ENCODE measurements around the gene NRTN. TPM values are rescaled to one million over a fixed set of nuclear protein-coding genes. Genes with fewer than 3 reads are reported as not detected.

Gene NRTN
- total RNA-seq, 2 experiments from 2014 or later: 0.25 TPM; not detected in 1

DNA sequence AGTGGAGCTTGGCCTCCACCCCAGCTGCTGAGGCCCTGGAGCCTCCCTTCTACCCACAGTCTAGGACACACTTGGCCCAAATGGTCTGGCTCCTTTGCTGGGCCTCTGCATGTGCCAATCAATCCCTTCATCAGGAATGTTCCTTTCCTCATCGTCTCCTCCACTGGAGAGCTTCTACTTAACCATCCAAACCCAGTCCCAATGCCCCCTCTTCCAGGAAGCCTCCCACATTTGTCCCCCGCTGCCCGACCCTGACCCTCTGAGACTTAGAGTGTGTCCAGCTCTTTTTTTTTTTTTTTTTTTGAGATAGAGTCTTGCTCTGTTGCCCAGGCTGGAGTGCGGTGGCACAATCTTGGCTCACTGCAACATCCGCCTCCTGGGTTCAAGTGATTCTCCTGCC lies 16.4 kb upstream of the NRTN start:
- ChIA-PET POLR2A (interaction anchor here (0.6 kb wide), 1 partner anchor 1019 kb away, joined by 4 read pairs; no protein-coding TSS in a partner anchor), CTCF (interaction anchor here (0.7 to 1.3 kb wide), 2 partner anchors 8 to 288 kb away, joined by 3 read pairs; no protein-coding TSS in a partner anchor)

DNA sequence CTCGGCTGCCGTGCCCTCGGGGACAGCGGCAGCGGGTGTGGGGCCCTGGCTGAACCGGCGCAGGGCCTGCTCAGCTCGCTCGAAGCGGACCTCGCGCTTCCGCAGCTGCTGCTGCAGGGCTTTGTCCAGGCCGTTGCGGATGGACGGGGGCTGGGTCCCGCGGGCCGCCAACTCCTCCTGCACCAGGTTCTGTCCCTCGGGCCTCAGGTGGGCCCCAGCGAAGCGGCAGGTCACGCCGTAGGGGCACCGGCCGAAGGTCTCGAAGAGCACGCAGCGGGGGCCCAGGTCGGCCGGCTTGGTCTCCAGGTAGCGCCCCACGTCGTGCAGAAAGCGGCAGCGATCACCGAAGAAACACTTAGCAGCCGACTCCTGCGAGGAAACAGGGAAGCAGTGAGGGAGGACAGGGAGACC lies 15.5 kb upstream of the NRTN start:
- ChIA-PET POLR2A (interaction anchor here (0.5 to 2.4 kb wide), 3 partner anchors 15 to 167 kb away, joined by 3 to 8 read pairs (median 4); partner anchors contain the start of genes SAFB and SAFB2), CTCF (interaction anchor here (1.3 to 2.2 kb wide), 2 partner anchors 9 to 15 kb away, joined by 3 to 10 read pairs; no protein-coding TSS in a partner anchor)

DNA sequence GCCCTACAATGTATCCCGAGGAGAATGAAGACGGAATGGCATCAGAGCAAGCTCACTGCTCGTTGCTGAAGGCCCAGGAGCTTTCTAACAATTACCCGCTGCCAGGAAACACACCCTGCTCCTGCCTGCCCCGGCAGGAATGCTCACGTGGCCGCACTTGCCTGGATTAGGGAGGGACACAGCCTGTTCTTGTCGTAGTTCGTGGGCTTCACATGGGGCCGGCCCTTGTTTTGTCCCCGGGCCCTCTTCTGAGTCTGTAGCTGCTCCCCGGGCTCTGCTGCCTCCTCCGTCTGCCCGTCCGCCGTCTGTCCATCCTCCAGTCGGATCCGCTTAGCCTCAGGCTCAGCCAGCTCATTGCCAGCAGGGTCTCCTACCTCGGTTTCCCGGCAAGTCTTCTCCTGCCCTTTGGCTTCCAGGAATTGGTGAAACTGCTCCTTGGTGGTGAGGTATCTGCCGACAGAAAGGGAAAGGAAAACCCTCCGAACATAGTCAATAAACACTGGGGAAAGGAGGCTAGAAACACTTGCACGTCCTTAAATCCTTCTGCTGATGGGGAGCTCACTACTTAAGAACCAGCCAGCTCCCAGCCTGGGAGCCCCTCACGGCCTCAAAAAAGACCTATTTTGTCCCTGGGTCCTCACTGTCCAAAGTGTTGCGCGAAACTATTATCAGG lies 14.8 kb upstream of the NRTN start:
- CTCF ChIA-PET: interaction anchor here (2.2 kb wide), 1 partner anchor 14 kb away, joined by 10 read pairs; no protein-coding TSS in a partner anchor
- POLR2A ChIA-PET: interaction anchor here (0.5 to 2.4 kb wide), 5 partner anchors 9 to 167 kb away, joined by 3 to 8 read pairs (median 6); partner anchors contain the start of genes CATSPERD, SAFB and SAFB2

DNA sequence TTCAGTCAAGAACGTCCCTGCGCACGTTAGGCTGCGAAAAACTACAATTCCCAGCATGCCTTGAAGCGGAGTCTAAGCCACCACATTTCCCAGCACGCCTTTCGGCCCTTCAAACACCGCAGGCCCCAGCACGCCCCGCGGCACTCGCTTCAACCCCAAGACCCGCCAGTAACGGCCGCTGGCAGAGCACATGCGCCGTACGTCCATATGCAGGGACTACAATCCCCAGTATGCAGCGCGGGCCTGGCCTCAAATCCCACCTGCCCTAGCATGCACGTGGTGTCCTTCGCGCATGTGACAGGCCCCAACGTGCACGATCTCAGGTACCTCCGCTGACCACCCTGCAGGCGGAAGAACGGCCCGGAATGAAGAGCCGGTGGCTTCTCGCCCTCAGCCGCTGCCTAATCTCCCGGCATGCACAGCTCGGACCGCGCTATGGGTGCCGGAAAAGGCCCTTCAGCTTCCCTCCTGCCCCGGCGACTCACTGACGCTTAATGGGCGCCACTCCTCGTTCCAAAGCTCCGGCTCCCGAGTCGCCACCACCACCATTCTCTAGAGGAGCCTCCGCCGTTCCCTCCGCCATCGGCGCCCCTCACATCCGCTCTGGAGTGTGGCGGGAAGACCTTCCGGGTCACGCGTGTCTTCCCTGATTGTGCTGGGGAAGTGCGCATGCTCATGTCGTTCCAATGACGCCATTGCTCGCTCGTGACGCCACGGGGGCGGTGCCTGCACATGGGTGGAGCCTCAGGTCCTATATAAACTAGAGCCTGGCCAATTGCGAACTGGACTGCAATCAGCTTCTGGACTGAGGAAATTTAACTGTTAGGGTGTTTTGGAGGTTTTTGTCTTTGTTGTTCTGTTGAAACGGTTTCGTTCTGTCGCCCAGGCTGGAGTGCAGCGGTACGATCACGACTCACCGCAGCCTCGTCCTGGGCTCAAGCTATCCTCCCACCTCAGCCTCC lies 14.0 kb upstream of the NRTN start, which contains the start of gene DUS3L:
TSS of gene DUS3L (minus strand) at position 605 of the 962 bp plus-strand sequence. CDS start at position 583, 22 bp downstream.
- ChIA-PET CTCF (interaction anchor here (0.5 to 2.2 kb wide), 2 partner anchors 13 to 82 kb away, joined by 4 to 10 read pairs; no protein-coding TSS in a partner anchor), POLR2A (interaction anchor here (0.5 to 2.4 kb wide), 5 partner anchors 10 to 168 kb away, joined by 3 to 8 read pairs (median 6); partner anchors contain the start of genes CATSPERD, SAFB and SAFB2)

- ChIA-PET POLR2A (interaction anchor here (2.3 kb wide), 1 partner anchor 72 kb away, joined by 7 read pairs; the partner anchor contains the start of gene CATSPERD), CTCF (interaction anchor here (1.4 kb wide), 1 partner anchor 103 kb away, joined by 3 read pairs; no protein-coding TSS in a partner anchor)
Observed at GRCh38 chr19:5792224-5792623, 12.6 kb upstream of the NRTN start.

- ChIA-PET CTCF (interaction anchor here (0.6 to 2.7 kb wide), 4 partner anchors 11 to 514 kb away, joined by 3 to 15 read pairs (median 4); no protein-coding TSS in a partner anchor), POLR2A (no interaction called here)
Observed at GRCh38 chr19:5793188-5793587, 11.7 kb upstream of the NRTN start.

DNA sequence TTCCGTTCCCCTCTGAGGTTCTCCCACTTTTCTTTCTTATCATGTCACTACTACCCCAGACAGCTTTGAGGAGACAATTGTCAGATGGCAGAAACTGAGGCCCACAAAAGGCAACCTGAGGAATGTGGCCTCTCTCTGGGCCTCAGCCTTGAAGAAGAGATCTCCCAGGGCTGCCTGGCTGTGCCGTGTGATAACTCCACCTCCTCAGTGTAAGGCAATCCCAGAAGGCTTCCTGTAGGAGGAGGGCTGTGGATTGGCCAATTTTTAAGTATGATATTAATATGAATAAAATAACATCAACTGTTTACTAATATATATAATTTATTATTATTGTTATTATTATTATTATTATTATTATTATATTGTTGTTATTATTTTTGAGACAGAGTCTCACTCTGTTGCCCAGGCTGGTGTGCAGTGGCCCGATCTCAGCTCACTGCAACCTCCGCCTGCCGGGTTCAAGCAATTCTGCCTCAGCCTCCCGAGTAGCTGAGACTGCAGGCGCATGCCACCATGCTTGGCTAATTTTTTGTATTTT lies 9.4 kb upstream of the NRTN start:
- ChIA-PET CTCF (interaction anchor here (1.2 to 2.7 kb wide), 3 partner anchors 9 to 72 kb away, joined by 4 to 15 read pairs (median 4); no protein-coding TSS in a partner anchor), POLR2A (no interaction called here)

GRCh38 chr19:5798244-5798643 lies 6.6 kb upstream of the NRTN start:
- CTCF ChIA-PET: interaction anchor here (0.6 to 1.2 kb wide), 2 partner anchors 11 to 219 kb away, joined by 3 read pairs; no protein-coding TSS in a partner anchor
- POLR2A ChIA-PET: no interaction called here

- ChIA-PET POLR2A (no interaction called here), CTCF (no interaction called here)
Observed at GRCh38 chr19:5799247-5800241, 5.3 kb upstream of the NRTN start.

- ChIA-PET CTCF (no interaction called here), POLR2A (no interaction called here)
Observed at GRCh38 chr19:5800361-5801270, 4.3 kb upstream of the NRTN start.

DNA sequence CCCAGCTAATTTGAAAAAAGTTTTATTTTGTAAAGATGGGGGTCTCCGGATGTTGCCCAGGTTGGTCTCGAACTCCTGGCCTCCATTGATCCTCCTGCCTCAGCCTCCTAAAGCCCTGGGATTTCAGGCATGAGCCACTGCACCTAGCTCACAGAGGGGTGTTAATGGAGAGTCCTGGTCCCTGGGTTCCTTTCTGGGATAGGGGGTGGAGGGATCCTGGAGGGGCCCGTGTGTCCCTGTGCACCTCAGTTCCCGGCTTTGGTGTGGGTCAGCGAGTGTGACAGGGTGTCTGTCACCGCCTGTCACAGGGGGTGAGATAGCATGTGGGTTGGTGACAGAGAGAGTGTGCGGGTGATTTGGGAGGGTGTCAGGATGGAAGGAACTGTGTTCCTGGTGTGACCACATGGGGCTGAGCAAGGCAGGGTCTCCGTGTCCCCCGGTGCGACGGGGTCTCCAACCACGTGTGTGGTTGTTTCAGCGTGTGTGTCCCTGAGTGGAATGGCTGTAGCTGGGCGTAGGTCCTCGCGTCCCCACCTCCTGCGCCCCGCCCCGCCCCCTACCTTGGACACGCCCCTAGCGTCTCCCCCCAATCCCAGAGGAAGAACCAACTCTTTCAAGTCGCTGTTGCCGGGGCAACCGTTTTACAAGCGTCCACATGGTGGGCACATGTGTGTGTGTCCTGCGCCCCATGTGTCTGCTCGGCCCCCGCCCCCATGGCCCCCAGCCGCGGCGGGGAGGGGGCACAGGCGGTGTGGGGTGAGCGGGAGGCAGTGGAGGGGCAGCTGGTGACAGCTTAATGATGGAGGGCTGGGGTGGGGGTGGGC lies 2.9 kb upstream of the NRTN start:
- POLR2A ChIA-PET: no interaction called here
- CTCF ChIA-PET: interaction anchor here (0.9 kb wide), 1 partner anchor 185 kb away, joined by 3 read pairs; no protein-coding TSS in a partner anchor

DNA sequence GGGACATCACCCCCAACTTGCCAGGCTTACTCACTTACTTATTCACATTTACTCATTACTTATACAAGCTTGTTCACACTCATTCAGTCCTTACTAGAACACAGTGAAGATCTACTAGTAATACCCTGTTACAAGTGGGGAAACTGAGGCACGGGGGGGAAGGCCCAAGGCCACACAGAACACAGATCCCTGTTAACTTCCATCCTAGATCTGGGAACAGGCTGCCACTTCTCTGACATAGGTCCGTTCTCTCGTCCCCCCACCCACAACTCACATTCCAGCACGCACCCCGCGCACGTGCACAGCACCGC lies 1.5 kb upstream of the NRTN start:
- CTCF ChIA-PET: interaction anchor here (0.5 to 2.4 kb wide), 31 partner anchors 9 to 945 kb away, joined by 3 to 32 read pairs (median 4); partner anchors contain the start of genes CATSPERD, DUS3L, LONP1 and NDUFA11
- POLR2A ChIA-PET: interaction anchor here (1.3 to 1.5 kb wide), 5 partner anchors 13 to 101 kb away, joined by 3 to 12 read pairs (median 8); partner anchors contain the start of genes DUS3L, NDUFA11 and VMAC

- ChIA-PET POLR2A (interaction anchor here (0.6 to 1.5 kb wide), 8 partner anchors 13 to 181 kb away, joined by 3 to 12 read pairs (median 4); partner anchors contain the start of genes DUS3L, NDUFA11, SAFB and SAFB2), CTCF (interaction anchor here (0.5 to 2.4 kb wide), 34 partner anchors 10 to 945 kb away, joined by 3 to 32 read pairs (median 4); partner anchors contain the start of genes CATSPERD, DUS3L, LONP1 and NDUFA11)
Observed at GRCh38 chr19:5803752-5804515, 933 bp upstream of the NRTN start.

GRCh38 chr19:5805462-5806132 lies 730 bp downstream of the NRTN start:
- ChIA-PET POLR2A (no interaction called here), CTCF (interaction anchor here (0.7 to 2.1 kb wide), 2 partner anchors 217 to 413 kb away, joined by 3 to 8 read pairs; no protein-coding TSS in a partner anchor)
